ENCODE results near the gene GPC6.

DNA sequence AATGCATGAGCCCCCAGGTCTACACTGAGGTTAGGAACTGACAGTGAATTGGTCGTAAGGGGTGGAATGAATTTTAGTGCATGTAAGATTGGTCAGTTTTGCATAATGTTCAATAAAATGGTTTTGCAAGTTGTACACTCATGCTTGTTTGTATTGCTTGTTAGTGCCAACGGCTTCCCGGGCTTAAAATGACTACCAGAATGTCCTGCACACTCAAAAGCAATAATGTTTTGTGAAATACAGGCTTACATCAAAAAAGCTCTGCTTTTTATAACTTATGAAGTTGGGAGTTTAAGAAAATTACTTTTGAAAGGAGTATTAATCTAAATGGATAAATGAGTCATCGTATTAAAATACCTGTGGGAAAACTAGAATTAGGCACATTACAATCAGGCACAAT, 112.9 kb downstream of the GPC6 start:
- TF ChIP-seq GATA2 (IDR thresholded peaks at IDR 0.05; ENCODE audit: low read depth, low read length): no peak
- no peak for TF ChIP-seq GATA3 (IDR thresholded peaks at IDR 0.05; ENCODE audit: low read depth, low read length)

Measured in SH-SY5Y (cell line).